SK-N-SH (cell line): Measurements from ENCODE around the gene GALNTL6. TPM values are rescaled to one million over a fixed set of nuclear protein-coding genes. Genes with fewer than 3 reads are reported as not detected.

Experiments used
- CTCF ChIA-PET: fragments of 300-600, 350-600 bp; formaldehyde crosslinking; extraction: SDS; loops from one replicate; lab custom pipeline; 2021; lab: Yijun Ruan, JAX
- POLR2A ChIA-PET: fragments of 350-600 bp; sonication (Branson Sonifier 250); formaldehyde crosslinking; extraction: SDS; loops from one replicate; lab custom pipeline; 2020; ENCODE audit warnings: antibody characterized with exemption, inconsistent platforms; lab: Yijun Ruan, JAX
- DNase-seq: peaks from one replicate; pipeline ENCODE4 v3.0.0; 2012
- H2AFZ ChIP-seq: fragments of 200-600 bp; sonication (generic); 2 replicates; pipeline ENCODE4 v1.8.1; 2016; ENCODE audit warnings: antibody characterized with exemption, mild to moderate bottlenecking, low read depth
- H3F3A ChIP-seq: fragments of 200-600 bp; sonication (generic); replicated peaks from 2 replicates; pipeline ENCODE3; 2016; ENCODE audit warnings: antibody characterized with exemption, mild to moderate bottlenecking; ENCODE audit not compliant: insufficient read depth
- H3K27ac ChIP-seq, 2 experiments: fragments of 200-500 bp in 1 of 2; fragments of 200-600 bp in 1 of 2; sonication (Bioruptor generic) in 1 of 2; sonication (generic), shearing (Covaris generic) in 1 of 2; 2 replicates each; pipeline versions ENCODE4 v1.5.1 to v1.6.1; 2014 to 2016; ENCODE audit warnings: low read depth in 2 of 2, inconsistent platforms in 1 of 2, low read length in 1 of 2, mild to moderate bottlenecking in 1 of 2, mixed read lengths in 1 of 2
- H3K27me3 ChIP-seq: fragments of 200-600 bp; sonication (generic), shearing (Covaris generic); 2 replicates; pipeline ENCODE4 v1.6.1; 2016; ENCODE audit warnings: mixed run types; ENCODE audit not compliant: insufficient read depth
- H3K36me3 ChIP-seq, 2 experiments: fragments of 200-500 bp in 1 of 2; fragments of 200-600 bp in 1 of 2; sonication (Bioruptor generic) in 1 of 2; sonication (generic) in 1 of 2; replicated peaks in 1 of 2; 2 replicates each; pipeline versions ENCODE3 to v1.5.1; 2014 to 2016; ENCODE audit warnings: low read length in 1 of 2, mild to moderate bottlenecking in 1 of 2; ENCODE audit not compliant: insufficient read depth in 2 of 2, control insufficient read depth in 1 of 2
- H3K4me1 ChIP-seq, 2 experiments: fragments of 200-500 bp in 1 of 2; fragments of 200-600 bp in 1 of 2; sonication (Bioruptor generic) in 1 of 2; sonication (generic), shearing (Covaris generic) in 1 of 2; 2 replicates each; pipeline versions ENCODE4 v1.5.1 to v1.6.1; 2014 to 2016; ENCODE audit warnings: low read depth in 1 of 2, low read length in 1 of 2, mixed run types in 1 of 2; ENCODE audit not compliant: insufficient read depth in 2 of 2, control insufficient read depth in 1 of 2
- H3K4me2 ChIP-seq: fragments of 200-600 bp; sonication (generic), shearing (Covaris generic); 2 replicates; pipeline ENCODE4 v1.6.1; 2017; ENCODE audit warnings: mixed run types
- H3K4me3 ChIP-seq, 2 experiments: fragments of 200-500 bp in 1 of 2; fragments of 200-600 bp in 1 of 2; sonication (Bioruptor generic) in 1 of 2; sonication (generic), shearing (Covaris generic) in 1 of 2; 2 replicates each; pipeline versions ENCODE4 v1.5.1 to v1.8.1; 2014 to 2016; ENCODE audit warnings: low read depth in 2 of 2, inconsistent platforms in 1 of 2, low read length in 1 of 2, mild to moderate bottlenecking in 1 of 2, mixed read lengths in 1 of 2, moderate library complexity in 1 of 2
- H3K79me2 ChIP-seq: fragments of 200-600 bp; sonication (generic); 2 replicates; pipeline ENCODE4 v1.8.1; 2017; ENCODE audit warnings: mild to moderate bottlenecking; ENCODE audit not compliant: insufficient read depth
- H3K9ac ChIP-seq: fragments of 200-600 bp; sonication (generic); 2 replicates; pipeline ENCODE4 v1.6.1; 2017; ENCODE audit warnings: mixed run types
- H3K9me2 ChIP-seq: fragments of 200-600 bp; sonication (generic); 2 replicates; pipeline ENCODE4 v1.6.1; 2017; ENCODE audit warnings: mixed run types
- H3K9me3 ChIP-seq: fragments of 200-600 bp; sonication (generic); 2 replicates; pipeline ENCODE4 v1.6.1; 2017; ENCODE audit warnings: mixed run types, mild to moderate bottlenecking, moderate library complexity
- H4K20me1 ChIP-seq: fragments of 200-600 bp; sonication (generic); 2 replicates; pipeline ENCODE4 v1.6.1; 2017; ENCODE audit warnings: mild to moderate bottlenecking, mixed run types; ENCODE audit not compliant: insufficient read depth
- FOXM1 ChIP-seq: IDR thresholded peaks from 2 replicates; pipeline ENCODE4 v1.4.0; 2012; ENCODE audit warnings: low read depth, mild to moderate bottlenecking
- WGBS: methylation state at CpG from one replicate; pipeline ENCODE4 v1.1.6; 2017; ENCODE audit warnings: low lambda C conversion rate; 5-methylcytosine and 5-hydroxymethylcytosine counted together
- polyA plus RNA-seq, 3 experiments: library from polyadenylated mRNA; depleted of rRNA; stranded (reverse); fragments of >200 nt; gene quantifications; 2 replicates each; pipeline ENCODE4 v1.2.3, GENCODE V29; 2012
- TF ChIP-seq, protein P1 (sequence below): fragments of 200-600 bp; sonication (generic); IDR thresholded peaks from 2 replicates; pipeline ENCODE4 v1.6.1; 2017; ENCODE audit warnings: antibody characterized with exemption, mild to moderate bottlenecking, moderate library complexity
- TF ChIP-seq, protein P2 (sequence below): fragments of 150-350 bp; IDR thresholded peaks from 2 replicates; pipeline ENCODE4 v1.6.1; 2017; ENCODE audit warnings: antibody characterized with exemption, low read length, low read depth, borderline replicate concordance
- TF ChIP-seq, protein P3 (sequence below): IDR thresholded peaks from 2 replicates; pipeline ENCODE4 v1.6.1; 2012; ENCODE audit warnings: mild to moderate bottlenecking, low read depth, low read length, moderate library complexity

The GALNTL6 gene
- polyA plus RNA-seq, 1 of the 3 experiments (the other 2 are of a cell fraction), result 0.07 TPM

DNA sequence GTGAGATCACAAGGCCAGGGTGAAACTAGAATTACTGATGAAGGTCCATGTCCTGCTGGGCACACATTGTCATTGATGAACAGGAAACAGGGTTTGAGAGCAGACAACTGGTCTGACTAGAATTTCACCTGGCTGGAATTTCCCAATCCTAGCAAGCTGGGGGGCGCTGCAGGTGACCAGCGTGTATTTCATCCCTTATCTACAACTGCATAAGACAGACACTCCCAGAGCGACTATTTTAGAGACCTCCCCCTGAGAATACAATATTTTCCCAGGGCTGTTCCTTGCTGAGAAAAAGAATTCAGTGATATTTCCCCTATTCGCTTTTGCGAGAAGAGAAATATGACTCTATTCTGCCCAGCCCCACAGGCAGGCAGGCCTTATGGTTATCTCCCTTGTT, 922.8 kb downstream of the GALNTL6 start:
- Histone ChIP-seq H3K9me3 (no peaks in the 10 kb centered on the region), H3K9me2 (no peaks in the 10 kb centered on the region), H3K79me2 (no peaks in the 10 kb centered on the region)
- no peak for DNase-seq
- WGBS, result 47% methylated on average over 3 of the region's 5 CpGs
- TF ChIP-seq, protein P1, sequence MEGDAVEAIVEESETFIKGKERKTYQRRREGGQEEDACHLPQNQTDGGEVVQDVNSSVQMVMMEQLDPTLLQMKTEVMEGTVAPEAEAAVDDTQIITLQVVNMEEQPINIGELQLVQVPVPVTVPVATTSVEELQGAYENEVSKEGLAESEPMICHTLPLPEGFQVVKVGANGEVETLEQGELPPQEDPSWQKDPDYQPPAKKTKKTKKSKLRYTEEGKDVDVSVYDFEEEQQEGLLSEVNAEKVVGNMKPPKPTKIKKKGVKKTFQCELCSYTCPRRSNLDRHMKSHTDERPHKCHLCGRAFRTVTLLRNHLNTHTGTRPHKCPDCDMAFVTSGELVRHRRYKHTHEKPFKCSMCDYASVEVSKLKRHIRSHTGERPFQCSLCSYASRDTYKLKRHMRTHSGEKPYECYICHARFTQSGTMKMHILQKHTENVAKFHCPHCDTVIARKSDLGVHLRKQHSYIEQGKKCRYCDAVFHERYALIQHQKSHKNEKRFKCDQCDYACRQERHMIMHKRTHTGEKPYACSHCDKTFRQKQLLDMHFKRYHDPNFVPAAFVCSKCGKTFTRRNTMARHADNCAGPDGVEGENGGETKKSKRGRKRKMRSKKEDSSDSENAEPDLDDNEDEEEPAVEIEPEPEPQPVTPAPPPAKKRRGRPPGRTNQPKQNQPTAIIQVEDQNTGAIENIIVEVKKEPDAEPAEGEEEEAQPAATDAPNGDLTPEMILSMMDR, result no peak
- TF ChIP-seq FOXM1, result no peak
- TF ChIP-seq, all 33 proteins: peak for 0
- CTCF ChIA-PET, result interaction anchor here (1.2 kb wide), 1 partner anchor 14 kb away, joined by 3 read pairs; no protein-coding TSS in a partner anchor
- H3F3A ChIP-seq, result no peaks in the 10 kb centered on the region
- H3K4me1 ChIP-seq, result no peaks in the 10 kb centered on the region
- H4K20me1 ChIP-seq, result no peaks in the 10 kb centered on the region
- POLR2A ChIA-PET, result no interaction called here
- H3K27me3 ChIP-seq, result no peaks in the 10 kb centered on the region
- H3K4me3 ChIP-seq, result no peak overlapping the region
- H3K9ac ChIP-seq, result no peak overlapping the region
- H3K4me2 ChIP-seq, result no peak overlapping the region
- no peak overlapping the region for H2AFZ ChIP-seq
- H3K27ac ChIP-seq, result no peak overlapping the region
- no peaks in the 10 kb centered on the region for H3K36me3 ChIP-seq

DNA sequence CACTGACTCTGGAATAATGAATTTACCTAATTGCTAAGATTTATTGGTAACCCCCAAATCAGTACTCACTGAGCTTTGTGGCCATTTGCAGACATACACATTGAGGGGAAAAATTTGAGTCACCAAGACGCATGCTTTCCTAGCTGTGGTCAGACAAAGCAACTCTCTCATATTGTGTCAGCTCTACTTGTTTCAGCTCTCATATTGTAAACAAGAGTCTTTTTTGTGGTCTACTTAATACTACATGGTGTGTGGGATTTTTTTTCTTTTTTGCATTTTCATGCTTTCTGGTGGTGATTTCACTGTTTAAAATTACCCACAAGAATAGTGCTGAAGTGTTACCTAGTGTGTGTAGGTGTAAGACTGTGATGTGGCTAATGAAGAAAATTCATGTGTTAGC, 927.2 kb downstream of the GALNTL6 start:
- DNase-seq, result no peak
- no peaks in the 10 kb centered on the region for H3K27me3 ChIP-seq
- no peak overlapping the region for H3K4me3 ChIP-seq
- POLR2A ChIA-PET, result no interaction called here
- H3K9ac ChIP-seq, result no peak overlapping the region
- no peaks in the 10 kb centered on the region for H3F3A ChIP-seq
- no peaks in the 10 kb centered on the region for H3K79me2 ChIP-seq
- no peak overlapping the region for H3K27ac ChIP-seq
- CTCF ChIA-PET, result no interaction called here
- no peaks in the 10 kb centered on the region for H3K36me3 ChIP-seq
- no peaks in the 10 kb centered on the region for H4K20me1 ChIP-seq
- H3K4me1 ChIP-seq, result no peaks in the 10 kb centered on the region
- H3K4me2 ChIP-seq, result no peak overlapping the region
- H2AFZ ChIP-seq, result no peak overlapping the region
- H3K9me2 ChIP-seq, result no peaks in the 10 kb centered on the region
- WGBS, result 70% methylated on average over 1 of the region's 1 CpG
- H3K9me3 ChIP-seq, result no peaks in the 10 kb centered on the region
- TF ChIP-seq, protein P2, sequence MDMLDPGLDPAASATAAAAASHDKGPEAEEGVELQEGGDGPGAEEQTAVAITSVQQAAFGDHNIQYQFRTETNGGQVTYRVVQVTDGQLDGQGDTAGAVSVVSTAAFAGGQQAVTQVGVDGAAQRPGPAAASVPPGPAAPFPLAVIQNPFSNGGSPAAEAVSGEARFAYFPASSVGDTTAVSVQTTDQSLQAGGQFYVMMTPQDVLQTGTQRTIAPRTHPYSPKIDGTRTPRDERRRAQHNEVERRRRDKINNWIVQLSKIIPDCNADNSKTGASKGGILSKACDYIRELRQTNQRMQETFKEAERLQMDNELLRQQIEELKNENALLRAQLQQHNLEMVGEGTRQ, result no peak
- TF ChIP-seq, protein P3, sequence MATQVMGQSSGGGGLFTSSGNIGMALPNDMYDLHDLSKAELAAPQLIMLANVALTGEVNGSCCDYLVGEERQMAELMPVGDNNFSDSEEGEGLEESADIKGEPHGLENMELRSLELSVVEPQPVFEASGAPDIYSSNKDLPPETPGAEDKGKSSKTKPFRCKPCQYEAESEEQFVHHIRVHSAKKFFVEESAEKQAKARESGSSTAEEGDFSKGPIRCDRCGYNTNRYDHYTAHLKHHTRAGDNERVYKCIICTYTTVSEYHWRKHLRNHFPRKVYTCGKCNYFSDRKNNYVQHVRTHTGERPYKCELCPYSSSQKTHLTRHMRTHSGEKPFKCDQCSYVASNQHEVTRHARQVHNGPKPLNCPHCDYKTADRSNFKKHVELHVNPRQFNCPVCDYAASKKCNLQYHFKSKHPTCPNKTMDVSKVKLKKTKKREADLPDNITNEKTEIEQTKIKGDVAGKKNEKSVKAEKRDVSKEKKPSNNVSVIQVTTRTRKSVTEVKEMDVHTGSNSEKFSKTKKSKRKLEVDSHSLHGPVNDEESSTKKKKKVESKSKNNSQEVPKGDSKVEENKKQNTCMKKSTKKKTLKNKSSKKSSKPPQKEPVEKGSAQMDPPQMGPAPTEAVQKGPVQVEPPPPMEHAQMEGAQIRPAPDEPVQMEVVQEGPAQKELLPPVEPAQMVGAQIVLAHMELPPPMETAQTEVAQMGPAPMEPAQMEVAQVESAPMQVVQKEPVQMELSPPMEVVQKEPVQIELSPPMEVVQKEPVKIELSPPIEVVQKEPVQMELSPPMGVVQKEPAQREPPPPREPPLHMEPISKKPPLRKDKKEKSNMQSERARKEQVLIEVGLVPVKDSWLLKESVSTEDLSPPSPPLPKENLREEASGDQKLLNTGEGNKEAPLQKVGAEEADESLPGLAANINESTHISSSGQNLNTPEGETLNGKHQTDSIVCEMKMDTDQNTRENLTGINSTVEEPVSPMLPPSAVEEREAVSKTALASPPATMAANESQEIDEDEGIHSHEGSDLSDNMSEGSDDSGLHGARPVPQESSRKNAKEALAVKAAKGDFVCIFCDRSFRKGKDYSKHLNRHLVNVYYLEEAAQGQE, result no peak
- TF ChIP-seq, all 33 proteins: peak for 0
